ENCODE data around the gene FJX1. TPM values are rescaled to one million over a fixed set of nuclear protein-coding genes. Genes with fewer than 3 reads are reported as not detected.
"Not testable (repeated sequence)": the region's sequence is repeated elsewhere in the genome, so short reads cannot be mapped to it uniquely, and the experiment has no call there.

FJX1 gene
- total RNA-seq, 2 experiments from 2014 or later = 0.33 TPM; not detected in 1

GRCh38 chr11:35651263-35651662, 33.0 kb downstream of the FJX1 start:
- DNase-seq (no peak), ATAC-seq (no peak)
- no peaks in the 10 kb centered on the region for H3K36me3 Mint-ChIP-seq
- H3K4me1 Mint-ChIP-seq = no peaks in the 10 kb centered on the region
- CTCF ChIA-PET = no interaction called here
- no peak overlapping the region for H3K4me3 Mint-ChIP-seq
- H3K27me3 Mint-ChIP-seq = peaks cover 48% of the 10 kb centered on the region
- no peak overlapping the region for H3K27ac Mint-ChIP-seq
- no peaks in the 10 kb centered on the region for H3K9me3 Mint-ChIP-seq (ENCODE audit: low read depth)

GRCh38 chr11:35652786-35653185, 34.5 kb downstream of the FJX1 start:
- not testable (repeated sequence) for H3K4me3 Mint-ChIP-seq

GRCh38 chr11:35654711-35655110, 36.5 kb downstream of the FJX1 start:
- Mint-ChIP-seq H3K27ac (no peak overlapping the region), H3K4me3 (no peak overlapping the region), H3K36me3 (no peaks in the 10 kb centered on the region), H3K27me3 (peaks cover 54% of the 10 kb centered on the region), H3K9me3 (ENCODE audit: low read depth) (no peaks in the 10 kb centered on the region), H3K4me1 (no peaks in the 10 kb centered on the region)
- no peak for DNase-seq
- no peak for ATAC-seq
- CTCF ChIA-PET = no interaction called here

More at GRCh38 chr11:35652786-35653185, 34.5 kb downstream of the FJX1 start:
- CTCF ChIA-PET; H3K9me3 Mint-ChIP-seq (ENCODE audit: low read depth); H3K36me3 Mint-ChIP-seq; DNase-seq; ATAC-seq; H3K27ac Mint-ChIP-seq; H3K4me1 Mint-ChIP-seq: not testable (repeated sequence)
- H3K27me3 Mint-ChIP-seq = peaks cover 52% of the 10 kb centered on the region

GRCh38 chr11:35655254-35655653, 37.0 kb downstream of the FJX1 start:
- H3K4me1 Mint-ChIP-seq = no peaks in the 10 kb centered on the region
- H3K36me3 Mint-ChIP-seq = no peaks in the 10 kb centered on the region
- H3K27me3 Mint-ChIP-seq = peaks cover 55% of the 10 kb centered on the region
- CTCF ChIA-PET = no interaction called here
- ATAC-seq = no peak
- no peak for DNase-seq
- no peak overlapping the region for H3K4me3 Mint-ChIP-seq
- no peaks in the 10 kb centered on the region for H3K9me3 Mint-ChIP-seq (ENCODE audit: low read depth)
- no peak overlapping the region for H3K27ac Mint-ChIP-seq

- H3K4me1 Mint-ChIP-seq = no peaks in the 10 kb centered on the region
- H3K9me3 Mint-ChIP-seq (ENCODE audit: low read depth) = no peaks in the 10 kb centered on the region
- CTCF ChIA-PET = no interaction called here
- H3K27ac Mint-ChIP-seq = no peak overlapping the region
- H3K27me3 Mint-ChIP-seq = peaks cover 49% of the 10 kb centered on the region
- no peak overlapping the region for H3K4me3 Mint-ChIP-seq
- ATAC-seq (no peak), DNase-seq (no peak)
- no peaks in the 10 kb centered on the region for H3K36me3 Mint-ChIP-seq
Observed at GRCh38 chr11:35655856-35656255, 37.6 kb downstream of the FJX1 start.

- ATAC-seq (no peak), DNase-seq (no peak)
- H3K27me3 Mint-ChIP-seq = peaks cover 42% of the 10 kb centered on the region
- no peak overlapping the region for H3K4me3 Mint-ChIP-seq
- H3K27ac Mint-ChIP-seq = no peak overlapping the region
- H3K4me1 Mint-ChIP-seq = peaks cover 15% of the 10 kb centered on the region
- H3K36me3 Mint-ChIP-seq = peaks cover 5% of the 10 kb centered on the region
- CTCF ChIA-PET = no interaction called here
- H3K9me3 Mint-ChIP-seq (ENCODE audit: low read depth) = no peaks in the 10 kb centered on the region
Observed at GRCh38 chr11:35658020-35658948, 40.0 kb downstream of the FJX1 start.

GRCh38 chr11:35661534-35661933, 43.3 kb downstream of the FJX1 start:
- Mint-ChIP-seq H3K4me1 (peaks cover 37% of the 10 kb centered on the region), H3K27me3 (peaks cover 16% of the 10 kb centered on the region), H3K9me3 (ENCODE audit: low read depth) (peaks cover 12% of the 10 kb centered on the region), H3K36me3 (peaks cover 24% of the 10 kb centered on the region), H3K27ac (no peak overlapping the region), H3K4me3 (peak overlapping the region; percentile 84)
- ATAC-seq (no peak), DNase-seq (no peak)
- CTCF ChIA-PET = interaction anchor here (1.4 kb wide), 1 partner anchor 12 kb away, joined by 3 read pairs; no protein-coding TSS in a partner anchor

- peaks cover 27% of the 10 kb centered on the region for H3K36me3 Mint-ChIP-seq
- peak overlapping the region; percentile 91 for H3K27ac Mint-ChIP-seq
Observed at GRCh38 chr11:35662061-35662648, 43.9 kb downstream of the FJX1 start.

GRCh38 chr11:35662649-35663407, 44.6 kb downstream of the FJX1 start, which contains the start of gene TRIM44:
TRIM44 (plus strand) TSS chr11:35662775; CDS start chr11:35663112, 337 bp downstream.
- peaks cover 37% of the 10 kb centered on the region for H3K4me1 Mint-ChIP-seq

More at GRCh38 chr11:35662061-35662648, 43.9 kb downstream of the FJX1 start:
- Mint-ChIP-seq H3K4me1 (peaks cover 37% of the 10 kb centered on the region), H3K9me3 (ENCODE audit: low read depth) (peaks cover 15% of the 10 kb centered on the region), H3K4me3 (peak overlapping the region; percentile 84), H3K27me3 (peaks cover 12% of the 10 kb centered on the region)
- ATAC-seq (peak; percentile 38), DNase-seq (no peak)
- CTCF ChIA-PET = interaction anchor here (1.4 kb wide), 1 partner anchor 13 kb away, joined by 3 read pairs; no protein-coding TSS in a partner anchor

GRCh38 chr11:35663408-35663702, 45.1 kb downstream of the FJX1 start:
- Mint-ChIP-seq H3K4me1 (peaks cover 37% of the 10 kb centered on the region), H3K36me3 (peaks cover 35% of the 10 kb centered on the region), H3K9me3 (ENCODE audit: low read depth) (peaks cover 15% of the 10 kb centered on the region), H3K27ac (peak overlapping the region; percentile 30), H3K4me3 (peak overlapping the region; percentile 84), H3K27me3 (peaks cover 5% of the 10 kb centered on the region)
- DNase-seq (no peak), ATAC-seq (no peak)
- CTCF ChIA-PET = interaction anchor here (0.9 kb wide), 1 partner anchor 46 kb away, joined by 3 read pairs; the partner anchor contains the start of gene FJX1

More at GRCh38 chr11:35662649-35663407, 44.6 kb downstream of the FJX1 start, which contains the start of gene TRIM44:
- DNase-seq (peak; percentile 87), ATAC-seq (peak; percentile 89)
- H3K9me3 Mint-ChIP-seq (ENCODE audit: low read depth) = peaks cover 15% of the 10 kb centered on the region
- peak within 1 kb of the TSS; percentile 91 for H3K27ac Mint-ChIP-seq
- CTCF ChIA-PET = interaction anchor here (1.4 kb wide), 1 partner anchor 13 kb away, joined by 3 read pairs; no protein-coding TSS in a partner anchor
- peaks cover 31% of the 10 kb centered on the region for H3K36me3 Mint-ChIP-seq
- H3K4me3 Mint-ChIP-seq = peak within 1 kb of the TSS; percentile 84
- peaks cover 10% of the 10 kb centered on the region for H3K27me3 Mint-ChIP-seq

GRCh38 chr11:35664977-35665441, 46.7 kb downstream of the FJX1 start:
- peaks cover 40% of the 10 kb centered on the region for H3K36me3 Mint-ChIP-seq
- CTCF ChIA-PET = no interaction called here
- H3K9me3 Mint-ChIP-seq (ENCODE audit: low read depth) = peaks cover 15% of the 10 kb centered on the region
- H3K4me1 Mint-ChIP-seq = peaks cover 38% of the 10 kb centered on the region
- ATAC-seq = no peak
- H3K27me3 Mint-ChIP-seq = no peaks in the 10 kb centered on the region
- no peak for DNase-seq
- no peak overlapping the region for H3K27ac Mint-ChIP-seq
- H3K4me3 Mint-ChIP-seq = no peak overlapping the region

- CTCF ChIA-PET = no interaction called here
- peaks cover 36% of the 10 kb centered on the region for H3K4me1 Mint-ChIP-seq
- H3K27ac Mint-ChIP-seq = no peak overlapping the region
- no peaks in the 10 kb centered on the region for H3K27me3 Mint-ChIP-seq
- H3K36me3 Mint-ChIP-seq = peaks cover 44% of the 10 kb centered on the region
- no peak for ATAC-seq
- DNase-seq = no peak
- no peak overlapping the region for H3K4me3 Mint-ChIP-seq
- peaks cover 15% of the 10 kb centered on the region for H3K9me3 Mint-ChIP-seq (ENCODE audit: low read depth)
Observed at GRCh38 chr11:35667257-35667656, 49.0 kb downstream of the FJX1 start.

GRCh38 chr11:35668350-35668749, 50.1 kb downstream of the FJX1 start:
- Mint-ChIP-seq H3K4me1 (peaks cover 30% of the 10 kb centered on the region), H3K9me3 (ENCODE audit: low read depth) (peaks cover 15% of the 10 kb centered on the region), H3K36me3 (peaks cover 40% of the 10 kb centered on the region)
- H3K27me3 Mint-ChIP-seq, DNase-seq, CTCF ChIA-PET, H3K4me3 Mint-ChIP-seq, ATAC-seq, H3K27ac Mint-ChIP-seq: not testable (repeated sequence)
